ENCODE data around the gene KLHL7.
A peak's percentile ranks its signal among the peaks of the same experiment; 100 is the strongest.

Gene KLHL7

DNA sequence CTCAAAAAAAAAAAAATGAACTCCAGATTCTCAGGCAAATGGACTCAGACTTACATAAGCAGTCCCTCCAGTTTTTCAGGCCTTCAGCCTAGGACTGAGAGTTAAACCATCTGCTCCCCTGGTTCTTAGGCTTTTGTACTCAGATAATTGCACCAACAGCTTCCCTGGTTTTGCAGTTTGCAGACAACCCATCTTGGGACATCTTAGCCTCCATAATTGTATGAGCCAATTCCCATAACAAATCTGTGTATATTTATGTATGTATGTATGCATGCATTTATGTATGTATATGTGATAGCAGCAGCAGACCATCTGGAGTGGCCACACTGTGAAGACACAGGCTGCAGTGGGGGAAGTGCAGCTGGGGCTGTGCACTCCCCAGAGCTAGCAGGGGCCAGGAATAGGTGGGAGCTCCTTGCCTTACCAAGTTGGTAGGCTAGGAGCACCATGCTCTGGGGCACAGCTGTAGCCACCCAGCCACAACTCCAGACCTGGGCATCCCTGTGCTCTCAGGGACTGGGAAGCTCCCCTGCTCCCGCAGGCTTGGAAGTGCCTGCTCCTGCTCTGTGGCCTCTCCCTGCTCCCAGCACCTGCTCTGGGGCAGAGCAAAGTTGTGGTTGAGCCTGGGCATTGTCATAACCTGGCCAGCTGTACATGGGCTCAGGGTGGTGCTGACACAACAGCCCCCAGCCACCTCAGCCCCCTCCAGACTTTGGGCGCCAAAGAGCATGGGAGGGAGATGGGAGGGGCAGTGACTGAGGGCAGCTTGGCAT lies 8.9 kb upstream of the KLHL7 start:
- TF ChIP-seq CTBP1 (IDR thresholded peaks at IDR 0.05; ENCODE audit: borderline replicate concordance): no peak
- TF ChIP-seq NFRKB (IDR thresholded peaks at IDR 0.05): no peak
- no peak for TF ChIP-seq ELF4 (IDR thresholded peaks at IDR 0.05)
- no peak for TF ChIP-seq L3MBTL2 (conservative IDR thresholded peaks at IDR 0.05)
- no peak for TF ChIP-seq FOXA1 (IDR thresholded peaks at IDR 0.05)
- TF ChIP-seq TARDBP (IDR thresholded peaks at IDR 0.05): no peak
- TF ChIP-seq LEF1 (IDR thresholded peaks at IDR 0.05; ENCODE audit: borderline replicate concordance): no peak
- no peak for TF ChIP-seq ARNT (IDR thresholded peaks at IDR 0.05)
- no peak for TF ChIP-seq FOXM1 (IDR thresholded peaks at IDR 0.05; ENCODE audit: borderline replicate concordance)
- no peak for TF ChIP-seq HDGF (IDR thresholded peaks at IDR 0.05; ENCODE audit: borderline replicate concordance)
- no peak for TF ChIP-seq SP1 (IDR thresholded peaks at IDR 0.05)
- no peak for TF ChIP-seq BHLHE40 (IDR thresholded peaks at IDR 0.05; ENCODE audit: borderline replicate concordance)
- TF ChIP-seq, protein P1, sequence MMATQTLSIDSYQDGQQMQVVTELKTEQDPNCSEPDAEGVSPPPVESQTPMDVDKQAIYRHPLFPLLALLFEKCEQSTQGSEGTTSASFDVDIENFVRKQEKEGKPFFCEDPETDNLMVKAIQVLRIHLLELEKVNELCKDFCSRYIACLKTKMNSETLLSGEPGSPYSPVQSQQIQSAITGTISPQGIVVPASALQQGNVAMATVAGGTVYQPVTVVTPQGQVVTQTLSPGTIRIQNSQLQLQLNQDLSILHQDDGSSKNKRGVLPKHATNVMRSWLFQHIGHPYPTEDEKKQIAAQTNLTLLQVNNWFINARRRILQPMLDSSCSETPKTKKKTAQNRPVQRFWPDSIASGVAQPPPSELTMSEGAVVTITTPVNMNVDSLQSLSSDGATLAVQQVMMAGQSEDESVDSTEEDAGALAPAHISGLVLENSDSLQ (IDR thresholded peaks at IDR 0.05): no peak
- no peak for TF ChIP-seq SUZ12 (IDR thresholded peaks at IDR 0.05)
- no peak for TF ChIP-seq FOXK2 (IDR thresholded peaks at IDR 0.05)
- no peak for TF ChIP-seq ZNF384 (IDR thresholded peaks at IDR 0.05)
- DNase-seq (ENCODE audit: extremely low spot score): no peak
- ChIA-PET POLR2A (interaction anchor here (1.1 kb wide), 1 partner anchor 10 kb away, joined by 5 read pairs; no protein-coding TSS in a partner anchor), CTCF (no interaction called here)

DNA sequence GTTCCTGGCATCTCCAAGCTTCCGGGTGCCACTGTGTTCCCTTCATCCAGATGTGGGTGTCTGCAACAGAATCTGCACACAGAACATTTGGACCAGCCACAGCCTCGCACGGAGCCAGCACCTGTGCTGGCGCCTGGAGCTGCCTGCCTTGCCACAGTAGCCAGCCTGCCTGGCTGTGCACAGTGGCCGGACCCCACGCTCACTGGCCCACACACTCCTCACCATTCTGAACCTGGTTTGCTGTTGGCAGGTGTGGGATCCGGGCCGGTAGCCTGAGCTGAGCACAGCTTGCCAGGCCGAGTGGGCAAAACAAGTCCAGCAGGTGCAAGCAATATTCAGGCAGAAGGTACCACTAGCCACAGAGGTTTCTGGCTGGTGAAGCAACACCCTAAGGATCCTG lies 7.6 kb upstream of the KLHL7 start:
- ChIA-PET POLR2A (interaction anchor here (1.1 kb wide), 1 partner anchor 8 kb away, joined by 5 read pairs; no protein-coding TSS in a partner anchor), CTCF (interaction anchor here (0.8 kb wide), 1 partner anchor 12 kb away, joined by 4 read pairs; no protein-coding TSS in a partner anchor)
- TF ChIP-seq CTBP1 (IDR thresholded peaks at IDR 0.05; ENCODE audit: borderline replicate concordance) (no peak), LEF1 (IDR thresholded peaks at IDR 0.05; ENCODE audit: borderline replicate concordance) (no peak), SUZ12 (IDR thresholded peaks at IDR 0.05) (no peak), NFRKB (IDR thresholded peaks at IDR 0.05) (no peak), BHLHE40 (IDR thresholded peaks at IDR 0.05; ENCODE audit: borderline replicate concordance) (no peak), ELF4 (IDR thresholded peaks at IDR 0.05) (no peak), FOXK2 (IDR thresholded peaks at IDR 0.05) (no peak), SP1 (IDR thresholded peaks at IDR 0.05) (no peak), FOXA1 (IDR thresholded peaks at IDR 0.05) (no peak), TARDBP (IDR thresholded peaks at IDR 0.05) (no peak), HDGF (IDR thresholded peaks at IDR 0.05; ENCODE audit: borderline replicate concordance) (no peak), ZNF384 (IDR thresholded peaks at IDR 0.05) (no peak), L3MBTL2 (conservative IDR thresholded peaks at IDR 0.05) (no peak), ARNT (IDR thresholded peaks at IDR 0.05) (no peak), FOXM1 (IDR thresholded peaks at IDR 0.05; ENCODE audit: borderline replicate concordance) (no peak)
- TF ChIP-seq, protein P1 (IDR thresholded peaks at IDR 0.05): no peak
- DNase-seq (ENCODE audit: extremely low spot score): no peak

DNA sequence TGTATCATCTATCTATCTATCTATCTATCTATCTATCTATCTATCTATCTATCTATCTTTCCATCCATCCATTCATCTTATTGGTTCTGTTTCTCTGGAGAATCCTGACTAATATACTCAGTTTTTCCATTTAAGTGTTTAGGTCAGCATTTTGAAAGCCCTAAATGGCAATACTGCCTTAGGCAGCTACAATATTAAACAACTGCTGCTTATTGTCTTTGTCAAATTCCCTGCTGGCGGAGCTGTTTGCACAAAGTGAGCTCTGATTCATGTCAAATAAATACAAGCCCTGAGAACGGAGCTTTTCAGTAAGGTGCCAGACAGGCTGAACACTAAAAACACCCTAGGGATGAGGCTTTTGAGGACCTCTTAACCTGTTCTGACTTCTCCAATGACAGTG lies 7.1 kb upstream of the KLHL7 start:
- no peak for TF ChIP-seq ZNF384 (IDR thresholded peaks at IDR 0.05)
- no peak for TF ChIP-seq HDGF (IDR thresholded peaks at IDR 0.05; ENCODE audit: borderline replicate concordance)
- no peak for TF ChIP-seq CTBP1 (IDR thresholded peaks at IDR 0.05; ENCODE audit: borderline replicate concordance)
- no peak for TF ChIP-seq FOXK2 (IDR thresholded peaks at IDR 0.05)
- TF ChIP-seq ELF4 (IDR thresholded peaks at IDR 0.05): no peak
- no peak for TF ChIP-seq TARDBP (IDR thresholded peaks at IDR 0.05)
- no peak for TF ChIP-seq L3MBTL2 (conservative IDR thresholded peaks at IDR 0.05)
- TF ChIP-seq BHLHE40 (IDR thresholded peaks at IDR 0.05; ENCODE audit: borderline replicate concordance): no peak
- TF ChIP-seq FOXA1 (IDR thresholded peaks at IDR 0.05): no peak
- TF ChIP-seq NFRKB (IDR thresholded peaks at IDR 0.05): no peak
- no peak for TF ChIP-seq LEF1 (IDR thresholded peaks at IDR 0.05; ENCODE audit: borderline replicate concordance)
- no peak for TF ChIP-seq SUZ12 (IDR thresholded peaks at IDR 0.05)
- TF ChIP-seq, protein P1 (IDR thresholded peaks at IDR 0.05): no peak
- TF ChIP-seq SP1 (IDR thresholded peaks at IDR 0.05): no peak
- no peak for TF ChIP-seq ARNT (IDR thresholded peaks at IDR 0.05)
- TF ChIP-seq FOXM1 (IDR thresholded peaks at IDR 0.05; ENCODE audit: borderline replicate concordance): no peak
- CTCF ChIA-PET: interaction anchor here (0.6 to 0.8 kb wide), 3 partner anchors 12 to 616 kb away, joined by 3 to 7 read pairs (median 4); no protein-coding TSS in a partner anchor
- POLR2A ChIA-PET: no interaction called here
- DNase-seq (ENCODE audit: extremely low spot score): no peak

DNA sequence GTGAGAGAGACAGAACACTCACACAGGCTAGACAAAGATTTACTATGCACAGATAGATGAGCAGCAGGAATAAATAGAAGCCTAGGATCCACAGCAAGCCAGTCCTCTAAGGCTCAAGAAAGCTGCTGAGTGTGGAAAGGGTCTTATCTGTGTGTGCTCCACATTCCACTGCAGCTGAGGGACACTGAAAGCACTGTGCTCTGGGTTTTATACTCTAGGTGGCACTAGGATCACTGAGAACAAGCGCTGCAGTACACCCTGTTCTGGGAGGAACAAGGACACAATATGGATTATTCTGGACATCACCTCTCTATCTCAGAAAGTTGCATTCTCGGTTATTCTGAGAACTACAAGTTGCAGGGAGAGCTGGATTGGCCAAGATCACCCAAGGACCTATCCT lies 4.9 kb upstream of the KLHL7 start:
- TF ChIP-seq ZNF384 (IDR thresholded peaks at IDR 0.05): no peak
- TF ChIP-seq, protein P1 (IDR thresholded peaks at IDR 0.05): no peak
- TF ChIP-seq FOXK2 (IDR thresholded peaks at IDR 0.05): no peak
- no peak for TF ChIP-seq L3MBTL2 (conservative IDR thresholded peaks at IDR 0.05)
- TF ChIP-seq FOXA1 (IDR thresholded peaks at IDR 0.05): no peak
- TF ChIP-seq CTBP1 (IDR thresholded peaks at IDR 0.05; ENCODE audit: borderline replicate concordance): no peak
- TF ChIP-seq SUZ12 (IDR thresholded peaks at IDR 0.05): no peak
- no peak for TF ChIP-seq HDGF (IDR thresholded peaks at IDR 0.05; ENCODE audit: borderline replicate concordance)
- no peak for TF ChIP-seq LEF1 (IDR thresholded peaks at IDR 0.05; ENCODE audit: borderline replicate concordance)
- TF ChIP-seq BHLHE40 (IDR thresholded peaks at IDR 0.05; ENCODE audit: borderline replicate concordance): no peak
- TF ChIP-seq TARDBP (IDR thresholded peaks at IDR 0.05): no peak
- TF ChIP-seq SP1 (IDR thresholded peaks at IDR 0.05): no peak
- TF ChIP-seq ARNT (IDR thresholded peaks at IDR 0.05): no peak
- ChIA-PET POLR2A (no interaction called here), CTCF (interaction anchor here (1.0 to 1.1 kb wide), 3 partner anchors 14 to 372 kb away, joined by 3 to 6 read pairs (median 3); no protein-coding TSS in a partner anchor)
- peak; percentile 16 for DNase-seq (ENCODE audit: extremely low spot score)
